ENCODE results near the gene SLC7A8.

Gene SLC7A8

DNA sequence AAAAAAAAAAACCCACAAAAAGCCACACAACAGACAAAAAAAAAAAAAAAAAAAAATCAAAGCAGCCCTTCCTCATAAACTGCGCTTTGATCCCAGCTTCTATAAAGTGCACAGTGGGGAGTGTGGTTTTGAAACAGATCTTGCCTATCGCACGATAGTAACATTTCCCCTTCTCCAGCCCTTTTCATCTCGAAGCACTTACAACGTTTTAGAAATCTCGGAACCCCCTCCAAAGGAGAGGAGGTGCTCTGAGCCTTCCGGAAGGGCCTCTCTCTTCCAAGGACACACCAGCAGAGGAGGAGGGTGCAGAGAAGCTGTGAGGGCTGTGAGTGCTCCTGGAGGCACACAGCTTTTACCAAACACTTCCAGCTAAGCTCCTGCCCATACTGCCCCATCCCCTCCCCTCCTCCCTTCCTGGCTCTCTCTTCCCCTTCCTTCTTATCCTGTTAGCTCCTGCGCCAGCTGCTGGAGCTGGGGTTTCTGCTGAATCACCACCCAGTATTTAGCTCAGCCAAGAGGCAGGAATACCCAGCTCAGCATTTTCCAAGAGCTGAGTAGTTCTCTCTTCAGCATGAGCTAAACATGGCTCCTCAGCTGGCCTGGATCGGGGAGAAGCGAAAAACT, 28.4 kb downstream of the SLC7A8 start:
- no peak for DNase-seq

DNA sequence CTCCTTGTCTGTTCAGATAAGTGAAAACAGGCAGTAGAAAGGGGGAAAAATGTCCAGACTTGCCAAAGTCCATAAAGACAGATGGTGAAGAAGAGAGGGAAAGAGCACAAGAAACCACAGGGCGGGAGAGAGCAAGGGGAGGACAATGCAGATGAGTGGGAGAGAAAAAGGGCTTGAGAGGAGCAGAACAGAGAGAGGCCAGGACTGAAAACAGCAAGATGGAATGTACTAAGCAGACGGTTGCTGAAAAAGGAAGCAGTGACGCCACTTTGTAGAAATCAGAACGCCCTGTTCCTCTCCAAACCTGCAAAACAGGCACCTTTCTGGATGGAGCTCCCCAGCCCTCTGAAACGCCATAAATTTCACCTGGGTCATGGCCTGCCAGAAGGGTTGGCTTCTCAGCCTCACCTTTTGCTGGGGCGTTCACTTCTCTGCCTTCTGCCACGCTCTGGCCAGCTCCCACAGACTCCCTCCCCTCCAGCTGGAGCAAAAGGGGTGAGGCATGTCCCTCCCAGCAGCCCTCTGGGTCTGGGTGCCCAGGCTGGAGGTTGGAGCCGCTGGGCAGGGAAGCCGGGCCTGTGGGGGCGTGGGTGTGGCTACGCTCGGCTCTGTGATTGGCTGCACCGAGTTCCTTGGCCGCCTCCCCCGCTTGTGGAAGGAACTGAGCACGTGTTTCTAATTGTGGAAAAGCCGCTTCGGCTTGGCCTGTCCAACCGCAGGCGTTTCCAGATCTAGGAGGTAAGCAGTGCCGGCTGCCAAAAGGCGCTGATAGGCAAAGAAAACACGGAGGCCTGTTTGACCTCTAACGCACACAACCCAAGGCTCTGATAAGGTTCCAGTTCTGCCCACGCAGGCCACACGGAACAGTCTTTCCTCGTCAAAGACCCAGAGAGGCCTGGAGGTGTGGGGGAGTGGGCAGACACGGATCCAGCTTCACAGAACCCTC, 29.3 kb downstream of the SLC7A8 start:
- no peak for DNase-seq

DNA sequence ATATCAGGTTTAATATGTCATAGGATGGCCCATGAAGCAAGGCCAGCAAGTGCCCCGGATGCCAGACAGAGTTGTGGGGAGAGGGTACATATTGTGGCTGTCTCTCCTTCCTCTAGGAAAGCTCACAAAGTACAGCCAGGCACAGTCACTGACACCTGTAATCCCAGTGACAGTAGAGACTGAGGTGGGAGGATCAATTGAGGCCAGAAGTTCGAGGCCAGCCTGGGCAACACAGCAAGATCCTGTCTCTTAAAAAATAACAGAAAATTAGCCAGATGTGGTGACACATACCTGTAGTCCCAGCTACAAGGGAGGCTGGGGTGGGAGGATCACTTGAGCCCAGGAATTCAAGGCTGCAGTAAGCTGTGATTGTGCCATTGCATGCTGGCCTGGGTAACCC, 32.1 kb downstream of the SLC7A8 start:
- DNase-seq: no peak

DNA sequence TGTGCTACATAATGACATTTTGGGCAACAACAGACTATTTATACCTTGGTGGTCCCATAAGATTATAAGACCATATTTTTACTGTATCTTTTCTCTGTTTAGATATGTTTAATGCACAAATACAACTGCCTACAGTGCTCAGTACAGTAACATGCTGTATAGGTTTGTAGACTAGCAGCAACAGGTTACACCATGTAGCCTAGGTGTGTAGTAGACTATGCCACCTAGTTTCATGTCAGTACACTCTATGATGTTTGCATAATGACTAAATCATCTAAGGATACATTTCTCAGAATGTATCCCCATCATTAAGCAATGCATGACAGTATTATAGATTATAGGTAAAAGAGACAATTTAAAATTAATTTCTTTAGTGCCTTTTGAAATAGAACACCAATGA, 33.7 kb downstream of the SLC7A8 start:
- no peak for DNase-seq

DNA sequence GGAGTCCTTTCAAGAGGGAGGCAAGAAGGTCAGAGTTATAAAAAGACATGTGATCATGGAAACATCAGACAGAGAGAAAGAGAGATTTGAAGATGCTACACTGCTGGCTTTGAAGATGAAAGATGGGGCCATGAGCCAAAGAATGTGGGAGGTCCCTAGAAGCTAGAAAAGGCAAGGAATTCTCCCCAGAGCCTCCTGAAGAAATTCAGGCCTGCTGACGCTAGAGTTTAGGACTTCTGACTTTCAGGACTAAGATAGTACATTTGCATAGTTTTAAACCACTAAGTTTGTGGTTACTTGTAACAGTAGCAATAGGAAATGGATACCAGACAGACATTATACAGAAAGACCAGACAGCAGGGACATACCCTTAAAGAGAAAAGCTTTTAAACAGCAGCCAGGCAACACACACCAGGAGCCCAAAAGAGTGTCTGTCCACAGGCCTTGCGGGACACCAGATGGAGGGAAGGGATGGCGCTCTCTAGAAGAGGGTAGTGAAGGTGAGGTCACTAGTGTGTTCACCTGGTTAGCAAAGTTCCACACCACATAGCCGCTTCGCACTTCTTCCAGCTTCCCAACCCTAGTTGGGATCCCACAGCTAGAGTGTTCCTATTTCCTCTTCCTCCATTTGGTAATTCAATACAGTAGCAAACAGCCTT, 34.7 kb downstream of the SLC7A8 start:
- no peak for DNase-seq

DNA sequence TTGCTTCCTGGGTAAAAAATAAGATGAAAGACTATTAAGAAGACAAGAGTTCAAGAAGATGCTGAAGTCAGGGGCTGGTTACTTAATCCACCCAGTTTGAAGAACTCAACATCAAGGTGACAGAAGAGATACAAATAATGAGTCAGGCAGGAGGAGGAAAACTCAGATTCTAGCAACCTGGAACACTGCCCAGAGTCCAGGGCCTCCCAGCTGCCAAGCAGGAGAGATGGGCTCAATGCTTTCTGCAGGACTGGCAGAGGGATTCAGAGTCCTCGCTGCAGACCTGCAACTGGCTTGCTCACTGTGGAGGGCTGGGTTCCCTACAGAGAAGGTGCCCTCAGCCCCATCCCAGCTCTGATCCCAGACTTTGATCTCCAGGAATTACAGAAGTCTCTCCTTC, 35.8 kb downstream of the SLC7A8 start:
- DNase-seq: no peak

DNA sequence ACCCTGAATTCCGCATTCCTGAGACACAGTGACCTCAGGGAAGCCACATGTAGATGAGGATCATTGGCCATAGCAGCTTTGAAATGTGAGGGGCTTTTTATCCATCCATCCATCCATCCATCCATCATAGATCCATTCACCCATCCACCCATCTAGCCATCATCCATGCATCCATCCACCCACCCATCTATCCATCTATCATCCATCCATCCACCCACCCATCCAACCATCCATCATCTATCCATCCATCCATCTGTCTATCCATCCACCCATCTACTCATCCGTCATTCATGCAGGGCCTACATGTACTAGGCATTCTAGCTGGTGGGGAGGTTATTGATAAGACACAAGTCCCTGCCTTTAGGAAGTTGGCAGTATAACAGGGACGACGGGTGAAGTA, 36.5 kb downstream of the SLC7A8 start:
- no peak for DNase-seq

DNA sequence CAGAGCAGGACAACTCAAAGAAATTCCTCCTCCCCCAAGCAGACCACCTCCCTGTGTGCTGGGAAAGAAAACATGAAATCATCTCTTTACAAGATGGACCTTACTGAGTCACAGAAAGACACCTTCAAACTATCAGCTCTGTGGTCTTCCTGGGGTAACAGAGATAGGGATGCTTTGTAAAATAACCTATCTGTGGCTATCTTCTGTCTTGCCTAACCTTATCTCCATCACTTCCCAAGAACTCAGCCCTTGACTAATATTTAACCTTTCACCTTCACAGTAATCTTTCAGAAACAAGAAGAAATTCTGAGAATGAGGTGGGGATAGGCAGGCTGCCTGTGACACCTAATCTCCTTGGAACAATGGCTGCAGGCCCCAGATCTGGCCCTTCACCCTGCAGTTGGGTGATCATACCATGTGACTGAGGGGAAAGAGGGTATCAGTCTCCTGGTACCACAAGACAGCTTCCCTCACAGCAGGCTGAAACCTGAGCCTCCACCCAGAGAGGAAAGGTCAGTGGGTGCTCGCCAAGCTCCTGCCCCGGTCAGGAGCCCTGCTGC, 37.0 kb downstream of the SLC7A8 start:
- DNase-seq: no peak

DNA sequence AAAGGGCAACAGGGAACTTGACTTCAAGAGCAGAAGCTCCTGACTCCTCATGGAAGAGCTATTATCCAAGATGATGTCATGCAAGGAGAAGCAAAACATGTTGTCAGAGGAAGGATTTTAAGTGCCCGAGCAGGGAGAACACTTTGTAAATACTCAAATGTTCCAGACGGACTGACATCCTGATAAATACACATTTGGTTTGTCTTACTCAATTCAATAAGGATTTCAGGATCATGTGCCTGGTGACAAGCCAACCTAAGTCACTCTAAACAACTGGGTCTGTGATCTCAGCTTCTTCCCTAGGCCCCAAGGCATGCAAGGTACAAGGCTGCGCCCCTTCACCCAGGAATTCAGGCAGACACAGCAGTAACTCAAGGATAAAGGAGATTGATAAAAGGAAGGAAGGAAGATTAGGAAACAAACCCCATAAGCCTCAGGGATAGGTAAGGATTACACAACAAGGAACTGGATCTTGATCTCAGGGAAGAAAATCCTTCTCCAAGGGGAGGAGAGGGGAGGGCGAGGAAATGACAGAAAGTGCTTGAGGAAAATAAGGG, 37.6 kb downstream of the SLC7A8 start:
- DNase-seq: no peak

DNA sequence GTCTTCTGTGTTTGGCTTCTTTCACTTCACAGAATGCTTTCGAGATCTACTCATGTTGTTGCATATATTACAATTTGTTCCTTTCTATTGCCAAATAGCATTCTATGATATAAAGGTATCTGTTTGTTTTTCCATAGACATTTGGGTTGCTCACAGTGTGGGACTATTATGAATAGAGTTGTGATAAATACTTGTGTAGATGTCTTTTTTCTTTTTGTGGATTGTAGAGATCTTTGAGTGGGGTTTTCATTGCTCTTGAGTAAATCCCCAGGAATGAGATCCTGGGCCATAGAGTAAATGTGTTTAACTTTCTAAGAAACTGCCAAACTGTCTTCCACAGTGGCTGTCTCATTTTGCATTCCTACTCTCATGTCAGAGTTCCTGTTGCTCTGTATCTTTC, 39.5 kb downstream of the SLC7A8 start:
- no peak for DNase-seq

DNA sequence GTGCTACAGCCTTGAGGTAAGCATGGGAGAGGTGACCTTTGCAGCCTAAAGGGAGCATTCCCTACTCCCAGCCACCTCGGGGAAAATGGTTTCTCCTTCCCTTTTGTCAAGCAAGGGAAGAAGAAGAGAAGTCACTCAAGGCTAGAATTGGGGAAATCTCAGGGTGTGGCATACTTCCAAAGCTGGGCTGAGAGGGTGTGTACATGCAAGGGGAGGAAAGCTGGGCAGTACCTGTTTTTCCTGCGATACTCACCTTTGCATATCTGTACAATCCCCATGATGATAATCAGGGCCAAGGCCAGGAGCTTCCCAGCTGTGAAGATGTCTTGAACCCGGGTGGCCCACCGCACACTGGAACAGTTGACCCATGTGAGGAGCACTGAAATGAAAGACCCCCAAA, 40.6 kb downstream of the SLC7A8 start:
- no peak for DNase-seq

DNA sequence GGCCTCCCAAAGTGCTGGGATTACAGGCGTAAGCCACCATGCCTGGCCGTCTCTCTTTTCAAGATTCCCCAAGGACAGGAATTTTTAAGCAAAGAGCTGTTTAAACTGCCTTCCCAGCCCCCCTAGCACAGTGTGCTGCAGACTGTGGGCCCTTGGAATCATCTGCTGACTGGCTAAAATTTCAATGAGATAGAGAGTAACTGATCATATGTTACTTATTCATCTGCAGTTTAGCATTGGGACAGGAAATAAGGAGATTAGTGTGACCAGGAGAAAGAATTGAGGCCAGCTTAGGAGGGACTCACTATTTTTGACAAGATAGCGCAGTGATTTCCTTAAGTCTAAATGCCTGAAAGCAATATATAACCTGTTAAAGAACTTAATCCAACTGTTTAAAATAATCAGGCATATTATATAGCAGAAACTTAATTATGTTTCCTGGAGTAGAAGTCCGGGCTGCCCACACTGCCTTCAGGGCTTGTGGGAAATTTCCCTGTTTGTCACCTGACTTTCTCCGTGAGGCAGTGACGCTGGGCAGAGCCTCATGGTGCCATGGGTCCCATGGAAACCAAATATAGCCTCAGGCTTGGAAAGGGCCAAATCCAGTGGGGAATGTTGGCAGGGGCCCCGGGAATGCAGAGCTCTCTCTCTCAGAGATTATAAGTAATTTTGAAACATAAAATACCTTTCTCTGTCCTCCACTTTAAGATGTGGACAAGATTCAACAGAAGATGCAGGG, 41.6 kb downstream of the SLC7A8 start:
- DNase-seq: peak; percentile 54

DNA sequence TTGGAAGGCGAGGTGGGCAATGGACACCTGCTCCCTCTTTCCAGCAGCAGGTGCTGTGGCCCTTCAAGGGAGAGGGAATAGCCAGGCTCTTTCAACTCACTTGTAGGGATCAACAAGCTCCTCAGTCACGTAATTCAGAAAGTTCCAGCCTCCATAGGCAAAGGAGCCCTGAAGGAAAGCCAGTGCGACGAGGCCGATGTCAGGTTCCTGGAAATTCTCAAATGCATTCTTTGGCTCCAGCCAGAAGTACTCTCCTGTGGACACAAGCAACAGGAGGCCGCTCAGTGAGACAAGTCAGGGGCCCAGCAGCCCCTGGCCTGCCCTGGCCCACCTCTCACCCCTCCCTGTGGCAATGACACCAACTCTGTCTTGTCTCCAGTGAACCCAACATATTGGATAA, 43.1 kb downstream of the SLC7A8 start:
- DNase-seq: no peak

DNA sequence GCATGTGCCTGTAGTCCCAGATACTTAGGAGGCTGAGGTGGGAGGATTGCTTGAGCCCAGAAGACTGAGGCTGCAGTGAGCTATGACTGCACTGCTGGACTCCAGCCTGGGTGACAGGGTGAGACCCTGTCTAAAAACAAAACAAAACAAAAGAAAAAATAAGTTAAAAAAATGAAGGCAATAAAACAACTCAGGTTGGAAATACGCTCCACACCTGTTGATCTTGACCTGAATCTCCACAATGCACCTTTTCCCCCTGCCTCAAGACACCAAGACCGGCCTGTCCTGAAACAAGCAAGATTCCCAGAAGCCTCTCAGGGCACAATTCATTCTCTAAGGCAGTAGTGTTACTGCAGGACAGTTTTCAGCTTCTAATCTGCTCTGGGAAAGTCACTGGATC, 43.6 kb downstream of the SLC7A8 start:
- no peak for DNase-seq

DNA sequence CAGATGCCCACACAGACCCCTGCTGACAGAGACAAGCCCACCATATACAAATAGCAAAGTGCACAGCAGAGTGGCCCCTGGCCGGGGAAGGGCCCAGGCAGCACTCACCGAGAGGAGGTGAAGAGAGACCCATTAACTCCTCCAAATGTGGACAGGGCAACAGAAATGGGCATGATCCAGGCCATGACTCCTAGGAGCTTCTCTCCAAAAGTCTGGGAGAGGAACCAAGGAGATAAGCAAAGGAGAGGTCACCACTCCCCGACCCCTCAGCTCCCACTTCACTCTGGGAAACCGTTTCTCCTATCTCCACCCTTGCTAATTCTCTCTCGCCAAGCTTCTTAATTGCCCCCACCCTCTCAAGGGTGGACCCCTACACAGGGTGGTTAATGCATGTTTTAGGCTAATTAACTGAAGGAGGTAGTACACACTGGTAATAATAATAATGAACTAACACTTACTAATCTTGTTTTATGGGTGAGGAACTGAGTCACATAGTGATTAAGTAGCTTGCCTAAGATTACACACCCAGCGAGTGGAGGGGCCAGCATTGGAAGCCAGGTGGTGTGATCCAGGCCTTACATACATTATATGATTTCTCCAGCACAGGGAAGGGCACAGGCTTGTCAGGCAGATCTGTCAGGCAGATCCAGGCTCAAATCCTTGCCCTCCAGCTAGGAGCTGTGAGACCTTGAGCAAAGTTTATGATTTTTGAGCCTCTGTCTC, 45.5 kb downstream of the SLC7A8 start:
- no peak for DNase-seq

DNA sequence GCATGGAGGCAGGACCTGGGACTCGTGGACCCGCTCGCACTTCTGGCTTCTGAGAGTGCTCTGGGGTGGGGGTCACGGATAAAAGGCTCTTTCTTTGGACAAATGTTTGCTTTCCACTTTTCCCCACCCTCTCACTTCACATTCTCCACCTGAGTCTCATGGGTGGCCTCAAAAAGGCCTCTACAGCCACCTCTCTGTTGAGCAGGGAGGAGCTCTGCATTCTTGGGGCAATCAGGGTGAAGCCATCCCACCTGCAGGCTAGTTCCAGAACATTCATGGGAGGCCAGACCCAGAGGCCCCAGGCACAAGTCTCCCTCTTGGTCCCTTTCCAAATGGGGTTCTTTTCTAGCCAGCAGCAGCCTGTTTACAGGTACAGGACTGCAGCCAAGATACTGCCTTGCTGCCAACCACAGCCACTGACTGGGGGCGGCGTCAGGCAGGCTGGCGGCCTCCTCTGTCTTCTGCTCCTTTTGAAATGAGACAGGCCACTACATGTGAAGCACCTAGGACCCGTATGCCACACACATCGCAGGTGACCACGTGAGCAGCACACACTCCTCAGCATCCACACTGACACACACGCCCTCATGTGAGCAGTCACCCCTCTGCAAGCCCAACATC, 46.2 kb downstream of the SLC7A8 start:
- DNase-seq: no peak

DNA sequence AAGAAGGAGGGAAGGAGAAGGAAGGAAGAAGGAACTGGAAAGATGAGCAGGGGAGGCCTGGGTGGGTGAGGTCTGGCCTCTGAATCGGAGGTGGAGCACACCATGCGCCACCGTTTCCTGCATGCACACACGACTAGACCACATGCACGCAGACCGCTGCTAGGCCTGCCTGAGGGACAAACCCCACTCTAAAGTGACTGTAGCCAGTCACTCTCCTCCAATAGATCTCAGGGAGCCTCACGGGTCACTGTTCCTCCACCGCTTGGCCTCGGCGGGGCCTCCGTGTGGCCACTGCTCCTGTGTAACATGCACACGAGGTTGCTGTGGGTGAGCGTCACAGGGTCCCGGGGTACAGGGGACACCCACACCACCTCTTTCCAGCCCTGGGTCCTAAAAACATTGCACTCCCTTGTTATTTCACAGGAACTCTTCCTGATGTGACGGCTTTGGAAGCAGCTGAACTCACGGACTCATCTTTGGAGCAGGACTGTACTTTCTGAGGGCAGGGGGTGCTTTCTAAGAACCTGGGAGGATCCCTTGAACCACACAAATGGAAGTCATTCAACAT, 46.8 kb downstream of the SLC7A8 start:
- DNase-seq: no peak

DNA sequence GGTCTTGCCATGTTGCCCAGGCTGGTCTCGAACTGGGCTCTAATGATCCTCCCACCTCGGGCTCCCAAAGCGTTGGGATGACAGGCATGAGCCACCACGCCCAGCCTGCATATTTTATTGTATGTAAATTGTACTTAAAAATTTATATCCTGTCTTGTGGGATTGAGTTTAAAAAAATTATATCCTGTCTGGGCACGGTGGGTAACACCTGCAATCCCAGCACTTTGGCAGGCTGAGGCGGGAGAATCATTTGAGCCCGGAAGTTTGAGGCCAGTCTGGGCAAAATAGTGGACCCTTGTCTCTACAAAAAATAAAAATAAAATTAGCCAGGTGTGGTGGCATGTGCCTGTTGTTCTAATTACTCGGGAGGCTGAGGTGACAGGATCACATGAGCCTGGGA, 50.5 kb downstream of the SLC7A8 start:
- no peak for DNase-seq

DNA sequence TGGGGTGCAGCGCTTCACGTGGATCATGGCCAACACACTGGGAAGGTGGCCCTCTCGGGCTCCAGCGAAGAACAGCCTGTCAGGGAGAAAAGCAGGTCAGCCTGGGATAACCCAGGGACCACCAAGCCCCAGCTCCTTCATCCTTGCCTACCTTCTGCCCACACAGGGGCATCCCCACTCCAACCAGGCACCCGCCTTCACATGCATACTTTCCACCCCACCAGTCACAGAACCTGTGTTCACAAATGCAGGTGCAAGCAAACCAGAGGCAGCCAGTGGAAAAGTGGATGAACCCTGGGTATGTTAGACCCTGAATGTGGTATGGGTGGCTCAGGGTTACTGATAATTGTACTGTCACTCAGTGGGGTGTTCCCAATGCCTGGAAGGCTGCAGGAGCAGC, 52.0 kb downstream of the SLC7A8 start:
- DNase-seq: no peak

DNA sequence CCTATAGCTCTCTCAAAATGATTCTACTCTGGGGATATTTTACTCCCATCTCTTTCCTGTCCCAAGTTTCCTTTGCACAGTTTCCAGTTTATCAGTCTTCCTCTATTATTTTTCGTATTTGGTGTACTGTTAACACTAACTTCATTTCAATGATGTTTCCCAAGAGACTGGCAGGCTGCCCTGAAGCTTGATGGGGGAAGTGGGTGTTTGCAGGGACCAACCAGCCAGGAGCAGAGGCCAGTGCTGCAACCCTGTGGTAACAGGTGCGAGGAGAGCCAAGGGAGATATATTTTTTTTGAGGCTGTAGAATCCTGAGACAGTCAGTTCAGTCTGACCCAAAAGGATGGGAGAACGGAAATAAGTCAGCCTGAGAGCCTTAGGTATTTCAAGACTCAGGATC, 52.6 kb downstream of the SLC7A8 start:
- DNase-seq: no peak

DNA sequence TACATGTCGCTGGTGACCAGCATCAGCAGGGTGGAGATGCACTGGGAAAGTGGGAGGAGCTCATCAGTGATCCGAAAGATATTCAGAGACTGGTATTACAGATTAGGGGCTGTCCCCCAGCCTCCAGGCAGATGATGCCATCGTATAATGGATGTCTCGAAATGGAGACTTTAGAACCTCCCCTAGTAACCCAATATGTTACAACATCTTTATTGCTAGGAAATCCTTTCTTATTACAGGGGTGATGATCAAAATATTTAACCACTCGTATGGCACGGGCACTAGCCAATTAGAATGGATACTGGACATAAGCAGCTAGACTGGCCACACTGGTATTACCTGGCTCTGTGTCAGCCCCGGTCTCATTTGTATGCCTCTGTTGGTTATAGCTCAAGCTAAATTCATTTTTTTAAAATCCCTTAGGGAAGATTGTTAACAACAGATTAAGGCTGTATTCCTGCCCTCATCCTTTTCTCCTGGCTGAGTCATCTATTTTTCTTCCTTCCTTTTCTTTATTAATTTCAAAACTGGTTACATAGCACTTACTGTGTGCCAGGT, 53.6 kb downstream of the SLC7A8 start:
- no peak for DNase-seq

Data from NCI-H1048 (cell line).